ENCODE results near the gene SUB1.

Gene SUB1

DNA sequence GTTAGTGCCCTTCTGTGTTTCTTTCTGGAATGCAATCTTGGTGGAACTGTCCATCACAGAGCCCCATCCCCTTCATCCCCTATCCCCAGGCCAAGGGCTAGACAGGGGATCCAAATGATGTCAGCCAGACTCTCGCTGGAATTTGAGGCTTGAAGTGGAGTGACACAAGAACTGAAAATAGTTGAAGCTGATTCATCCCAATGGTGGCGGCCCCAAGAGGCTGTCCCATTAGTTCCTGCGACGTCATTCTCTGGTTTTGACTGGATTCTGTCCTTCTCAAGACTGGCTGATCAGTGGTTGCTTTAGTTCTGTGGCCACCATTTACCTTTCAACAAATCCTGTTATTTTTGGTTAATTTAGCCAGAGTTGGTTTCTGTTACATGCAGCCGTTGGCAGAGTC is 59.9 kb downstream of the SUB1 start:
- TF ChIP-seq, protein P1, sequence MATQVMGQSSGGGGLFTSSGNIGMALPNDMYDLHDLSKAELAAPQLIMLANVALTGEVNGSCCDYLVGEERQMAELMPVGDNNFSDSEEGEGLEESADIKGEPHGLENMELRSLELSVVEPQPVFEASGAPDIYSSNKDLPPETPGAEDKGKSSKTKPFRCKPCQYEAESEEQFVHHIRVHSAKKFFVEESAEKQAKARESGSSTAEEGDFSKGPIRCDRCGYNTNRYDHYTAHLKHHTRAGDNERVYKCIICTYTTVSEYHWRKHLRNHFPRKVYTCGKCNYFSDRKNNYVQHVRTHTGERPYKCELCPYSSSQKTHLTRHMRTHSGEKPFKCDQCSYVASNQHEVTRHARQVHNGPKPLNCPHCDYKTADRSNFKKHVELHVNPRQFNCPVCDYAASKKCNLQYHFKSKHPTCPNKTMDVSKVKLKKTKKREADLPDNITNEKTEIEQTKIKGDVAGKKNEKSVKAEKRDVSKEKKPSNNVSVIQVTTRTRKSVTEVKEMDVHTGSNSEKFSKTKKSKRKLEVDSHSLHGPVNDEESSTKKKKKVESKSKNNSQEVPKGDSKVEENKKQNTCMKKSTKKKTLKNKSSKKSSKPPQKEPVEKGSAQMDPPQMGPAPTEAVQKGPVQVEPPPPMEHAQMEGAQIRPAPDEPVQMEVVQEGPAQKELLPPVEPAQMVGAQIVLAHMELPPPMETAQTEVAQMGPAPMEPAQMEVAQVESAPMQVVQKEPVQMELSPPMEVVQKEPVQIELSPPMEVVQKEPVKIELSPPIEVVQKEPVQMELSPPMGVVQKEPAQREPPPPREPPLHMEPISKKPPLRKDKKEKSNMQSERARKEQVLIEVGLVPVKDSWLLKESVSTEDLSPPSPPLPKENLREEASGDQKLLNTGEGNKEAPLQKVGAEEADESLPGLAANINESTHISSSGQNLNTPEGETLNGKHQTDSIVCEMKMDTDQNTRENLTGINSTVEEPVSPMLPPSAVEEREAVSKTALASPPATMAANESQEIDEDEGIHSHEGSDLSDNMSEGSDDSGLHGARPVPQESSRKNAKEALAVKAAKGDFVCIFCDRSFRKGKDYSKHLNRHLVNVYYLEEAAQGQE (IDR thresholded peaks at IDR 0.05; ENCODE audit: low read depth), result no peak
- no peak for TF ChIP-seq TCF12 (IDR thresholded peaks at IDR 0.05; ENCODE audit: low read depth)
- TF ChIP-seq NFIC (IDR thresholded peaks at IDR 0.05), result no peak
- TF ChIP-seq TEAD4 (IDR thresholded peaks at IDR 0.05), result no peak
- no peak for TF ChIP-seq TAF1 (IDR thresholded peaks at IDR 0.05; ENCODE audit: low read depth)
- TF ChIP-seq, protein P2, sequence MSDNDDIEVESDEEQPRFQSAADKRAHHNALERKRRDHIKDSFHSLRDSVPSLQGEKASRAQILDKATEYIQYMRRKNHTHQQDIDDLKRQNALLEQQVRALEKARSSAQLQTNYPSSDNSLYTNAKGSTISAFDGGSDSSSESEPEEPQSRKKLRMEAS (IDR thresholded peaks at IDR 0.05), result no peak
- no peak for TF ChIP-seq EGR1 (IDR thresholded peaks at IDR 0.05)

DNA sequence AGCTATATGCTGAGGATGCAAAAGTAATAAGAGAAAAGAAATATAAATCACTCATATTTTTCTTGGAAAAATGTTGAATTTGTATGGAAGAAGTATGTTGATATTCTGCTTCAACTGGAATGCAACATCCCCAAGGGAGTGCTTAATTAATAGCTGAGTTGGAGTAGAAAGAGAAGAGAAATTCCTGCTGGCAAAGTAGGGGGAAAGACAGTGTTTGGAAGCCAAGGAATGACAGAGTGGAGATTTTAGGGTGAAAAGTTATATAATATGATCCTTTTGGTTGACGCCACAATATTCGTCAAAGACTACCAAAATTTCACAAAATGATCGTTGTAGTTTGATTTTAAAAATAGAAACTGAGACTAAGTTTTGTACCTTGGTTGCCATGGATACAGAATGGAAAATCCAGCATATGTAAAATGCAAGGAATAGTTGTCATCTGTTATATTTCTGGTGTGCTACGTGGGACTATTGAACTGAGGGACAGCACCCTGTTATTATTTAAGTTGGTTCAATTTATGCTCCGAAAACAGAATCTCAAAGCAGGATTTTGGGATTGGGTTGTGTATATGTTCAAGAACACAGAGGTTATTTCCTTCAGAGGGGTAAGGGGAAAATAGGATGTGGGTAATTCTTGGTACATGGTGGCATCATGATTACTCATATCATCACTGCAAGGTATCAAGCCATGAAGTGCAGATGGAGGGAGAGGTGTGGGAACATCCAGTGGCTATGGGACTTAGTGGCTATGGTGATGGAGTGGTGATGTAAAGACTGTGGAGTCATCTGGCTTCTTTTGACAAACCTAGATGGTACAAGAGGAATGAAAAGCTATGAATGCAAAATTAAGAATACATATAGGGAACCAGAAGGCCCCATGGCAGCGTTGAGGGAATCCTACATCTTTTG is 61.0 kb downstream of the SUB1 start:
- no peak for TF ChIP-seq CREB1 (IDR thresholded peaks at IDR 0.05; ENCODE audit: low read depth)
- TF ChIP-seq, protein P1 (IDR thresholded peaks at IDR 0.05; ENCODE audit: low read depth), result no peak
- TF ChIP-seq EGR1 (IDR thresholded peaks at IDR 0.05), result no peak
- TF ChIP-seq TEAD4 (IDR thresholded peaks at IDR 0.05), result no peak
- no peak for TF ChIP-seq EP300 (IDR thresholded peaks at IDR 0.05; ENCODE audit: borderline replicate concordance)
- TF ChIP-seq, protein P2 (IDR thresholded peaks at IDR 0.05), result no peak
- no peak for TF ChIP-seq YY1 (IDR thresholded peaks at IDR 0.05; ENCODE audit: low read depth)
- TF ChIP-seq TCF12 (IDR thresholded peaks at IDR 0.05; ENCODE audit: low read depth), result no peak
- no peak for TF ChIP-seq CEBPB (IDR thresholded peaks at IDR 0.05)
- TF ChIP-seq FOXM1 (IDR thresholded peaks at IDR 0.05; ENCODE audit: borderline replicate concordance, low read depth), result no peak
- TF ChIP-seq TAF1 (IDR thresholded peaks at IDR 0.05; ENCODE audit: low read depth), result no peak
- TF ChIP-seq, protein P3, sequence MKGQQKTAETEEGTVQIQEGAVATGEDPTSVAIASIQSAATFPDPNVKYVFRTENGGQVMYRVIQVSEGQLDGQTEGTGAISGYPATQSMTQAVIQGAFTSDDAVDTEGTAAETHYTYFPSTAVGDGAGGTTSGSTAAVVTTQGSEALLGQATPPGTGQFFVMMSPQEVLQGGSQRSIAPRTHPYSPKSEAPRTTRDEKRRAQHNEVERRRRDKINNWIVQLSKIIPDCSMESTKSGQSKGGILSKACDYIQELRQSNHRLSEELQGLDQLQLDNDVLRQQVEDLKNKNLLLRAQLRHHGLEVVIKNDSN (IDR thresholded peaks at IDR 0.05), result no peak
- TF ChIP-seq RAD21 (IDR thresholded peaks at IDR 0.05; ENCODE audit: low read depth), result no peak
- TF ChIP-seq ZBTB7A (IDR thresholded peaks at IDR 0.05; ENCODE audit: low read depth), result no peak
- no peak for TF ChIP-seq NFIC (IDR thresholded peaks at IDR 0.05)

DNA sequence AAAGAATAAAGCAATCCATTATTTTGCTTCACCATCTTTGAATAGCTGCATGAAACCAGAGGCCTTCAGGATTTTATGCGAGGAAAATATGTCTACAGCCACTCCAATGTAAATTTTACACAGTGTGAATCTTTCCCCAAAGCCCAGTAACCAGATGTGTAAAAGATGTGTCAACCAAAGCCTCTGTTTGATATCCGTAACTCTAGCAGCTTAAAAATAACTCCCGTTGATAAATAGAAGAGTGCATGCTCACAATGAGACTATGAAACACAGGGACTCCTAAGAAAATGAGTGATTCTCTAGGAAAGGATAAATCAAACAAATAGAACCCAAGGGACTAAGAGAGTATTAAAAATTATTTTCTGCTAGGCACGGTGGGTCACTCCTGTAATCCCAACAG is 65.7 kb downstream of the SUB1 start:
- no peak for TF ChIP-seq CEBPB (IDR thresholded peaks at IDR 0.05)
- TF ChIP-seq FOXM1 (IDR thresholded peaks at IDR 0.05; ENCODE audit: borderline replicate concordance, low read depth), result no peak
- no peak for TF ChIP-seq RAD21 (IDR thresholded peaks at IDR 0.05; ENCODE audit: low read depth)
- TF ChIP-seq EGR1 (IDR thresholded peaks at IDR 0.05), result no peak
- TF ChIP-seq NFIC (IDR thresholded peaks at IDR 0.05), result no peak
- TF ChIP-seq TEAD4 (IDR thresholded peaks at IDR 0.05), result no peak

DNA sequence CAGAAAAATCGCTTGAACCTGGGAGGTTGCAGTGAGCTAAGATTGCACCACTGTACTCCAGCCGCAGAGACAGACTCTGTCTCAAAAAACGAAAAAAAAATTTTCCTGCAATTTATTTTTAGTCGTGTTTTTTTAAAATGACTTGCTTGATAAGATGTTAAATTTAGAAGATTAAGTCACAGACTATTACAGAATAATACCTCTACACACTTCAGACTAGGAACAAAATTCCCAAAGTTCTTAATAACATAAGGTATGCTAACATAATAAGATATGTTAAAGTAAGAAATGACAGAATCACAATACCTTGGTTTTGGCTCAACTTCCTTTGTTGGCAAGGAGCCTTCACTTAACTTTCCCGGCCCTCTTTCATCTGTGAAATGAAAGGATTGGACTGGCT is 66.3 kb downstream of the SUB1 start:
- TF ChIP-seq EP300 (IDR thresholded peaks at IDR 0.05; ENCODE audit: borderline replicate concordance) (no peak), CREB1 (IDR thresholded peaks at IDR 0.05; ENCODE audit: low read depth) (no peak), TCF12 (IDR thresholded peaks at IDR 0.05; ENCODE audit: low read depth) (no peak), RAD21 (IDR thresholded peaks at IDR 0.05; ENCODE audit: low read depth) (no peak)
